NCI-H187 treated with DMSO at 0.1 percent for 48 hours (cell line): ENCODE data around the gene PALD1.
"Not testable (repeated sequence)": the region's sequence is repeated elsewhere in the genome, so short reads cannot be mapped to it uniquely, and the experiment has no call there.

Source experiments
- DNase-seq: peaks from one replicate; lab custom pipeline; 2025; lab: John Stamatoyannopoulos, UW

PALD1 gene

DNA sequence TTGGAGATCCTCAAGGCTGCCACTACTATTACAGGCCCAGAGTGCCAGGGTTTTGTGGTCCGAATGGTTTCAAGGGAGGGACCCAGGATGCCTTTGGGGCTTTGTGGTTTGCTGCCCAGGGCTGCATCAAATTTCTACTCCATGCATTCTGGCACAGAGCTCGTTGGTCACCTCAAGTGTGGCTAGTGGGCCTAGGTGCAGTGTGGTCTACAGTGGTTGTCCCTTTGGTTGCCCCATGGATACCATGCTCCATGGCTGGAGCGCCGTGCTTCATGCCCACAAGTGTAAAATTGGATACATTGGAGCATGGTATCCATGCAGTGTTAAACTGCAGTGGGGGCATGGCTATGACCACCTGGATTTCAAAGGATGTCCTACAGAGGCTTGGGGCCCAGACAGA is 129.4 kb downstream of the PALD1 start:
- no peak for DNase-seq

GRCh38 chr10:70613941-70614340 is 135.4 kb downstream of the PALD1 start:
- DNase-seq, result no peak

- not testable (repeated sequence) for DNase-seq
Observed at GRCh38 chr10:70614364-70614763, 135.8 kb downstream of the PALD1 start.

DNA sequence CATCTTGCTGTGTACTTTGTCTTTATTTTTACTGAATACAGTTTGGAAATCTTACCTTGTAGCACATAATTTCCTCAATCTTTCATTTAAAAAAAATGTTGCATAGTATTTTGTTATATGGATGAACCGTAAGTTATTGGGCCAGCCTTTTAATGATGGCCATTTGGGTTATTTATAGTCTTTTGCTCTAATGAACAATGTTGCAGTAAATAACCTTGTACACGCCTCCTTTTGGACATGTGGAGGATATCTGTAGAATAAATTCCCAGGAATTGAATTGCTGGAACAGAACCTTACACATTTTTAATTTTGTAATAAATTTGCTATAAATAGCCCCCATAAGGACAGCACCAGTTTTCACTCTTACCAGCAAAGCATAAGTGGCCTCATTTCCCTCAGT is 136.6 kb downstream of the PALD1 start:
- DNase-seq, result no peak

DNA sequence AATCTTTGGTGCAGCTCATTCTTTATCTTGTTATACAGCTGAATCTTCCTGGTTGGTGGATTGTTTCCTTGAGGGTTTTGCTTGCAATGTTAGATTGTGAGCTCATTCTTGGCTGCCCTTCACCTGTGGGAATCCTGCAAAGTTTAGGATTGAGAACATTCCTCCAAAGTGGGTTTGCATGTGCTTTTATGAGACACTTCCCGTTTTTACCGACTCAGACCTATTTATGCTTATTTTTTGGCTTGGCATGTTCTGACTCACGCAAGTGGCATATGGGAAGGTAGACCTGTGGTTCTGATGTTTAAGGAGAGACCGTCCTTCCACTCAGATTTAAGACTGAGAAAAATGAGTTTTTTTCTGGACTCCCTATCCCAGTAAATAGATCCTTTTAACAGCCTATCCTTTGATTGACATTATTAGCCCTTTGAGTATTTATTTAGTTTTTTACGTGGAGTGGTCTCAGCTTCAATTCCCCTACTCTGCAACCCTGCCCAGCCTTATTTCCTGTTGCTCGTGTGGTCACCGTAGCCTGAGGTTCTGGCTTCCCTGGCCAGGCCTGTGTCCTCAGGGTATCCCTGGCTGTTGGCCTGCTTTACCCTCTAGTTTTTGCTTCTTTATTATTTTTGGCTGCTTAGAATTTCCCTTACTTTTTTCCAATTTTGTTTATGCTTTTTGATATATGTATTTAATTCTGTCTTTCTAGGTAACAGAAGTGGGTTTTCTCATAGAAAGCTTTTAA is 137.4 kb downstream of the PALD1 start:
- no peak for DNase-seq

GRCh38 chr10:70616761-70617160 is 138.2 kb downstream of the PALD1 start:
- no peak for DNase-seq
